Measurements from ENCODE around the gene AMBRA1.
A peak's percentile ranks its signal among the peaks of the same experiment; 100 is the strongest.

The AMBRA1 gene

GRCh38 chr11:46362156-46363030, 231.4 kb downstream of the AMBRA1 start:
- no peak for DNase-seq

GRCh38 chr11:46361283-46362155, 232.3 kb downstream of the AMBRA1 start:
- peak; percentile 70 for DNase-seq

DNA sequence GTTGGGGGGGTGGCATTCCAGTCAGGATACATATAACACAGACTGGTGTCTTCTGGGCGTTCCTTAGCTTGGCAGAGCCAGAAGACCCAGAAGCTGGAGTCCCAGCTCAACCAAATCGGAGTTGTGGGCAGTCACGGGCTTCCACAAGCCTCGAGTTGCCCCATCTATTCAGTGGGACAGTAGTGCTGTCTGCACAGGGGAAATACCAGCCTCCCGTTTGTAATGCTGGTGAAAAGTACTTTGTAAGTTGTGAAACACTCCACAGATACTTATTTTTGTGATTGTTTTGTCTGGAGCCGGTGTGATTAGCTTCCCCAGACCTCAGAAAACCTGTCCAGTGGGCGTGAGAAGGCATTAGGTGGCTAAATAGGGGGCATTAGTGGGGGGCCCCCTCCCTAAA, 232.9 kb downstream of the AMBRA1 start:
- DNase-seq = no peak

- no peak for DNase-seq
Measured at GRCh38 chr11:46359953-46360352, 233.9 kb downstream of the AMBRA1 start.

DNA sequence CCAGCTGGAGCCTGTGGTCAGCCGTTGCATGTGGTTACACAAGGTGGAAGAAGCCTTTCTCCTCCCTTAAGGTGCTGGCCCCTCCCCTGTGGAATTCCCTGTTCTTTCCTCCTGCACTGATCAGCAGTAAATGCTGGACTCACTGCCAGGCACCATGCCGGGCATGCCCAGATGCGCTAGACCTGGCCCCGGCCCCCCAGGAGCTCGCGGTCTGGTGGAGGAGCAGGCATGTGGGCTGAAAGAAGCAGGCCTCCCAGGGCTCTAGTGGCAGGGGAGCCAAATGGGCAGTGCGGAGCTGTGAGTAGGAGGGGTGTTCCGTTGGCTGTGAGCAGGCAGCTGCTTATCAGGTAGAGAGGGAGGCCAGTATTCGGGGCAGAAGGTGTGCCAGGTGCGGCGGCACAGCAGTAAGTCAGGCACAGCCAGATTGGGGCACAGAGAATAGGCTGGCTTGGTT, 236.3 kb downstream of the AMBRA1 start:
- DNase-seq = no peak

- DNase-seq = no peak
Measured at GRCh38 chr11:46356924-46357482, 236.8 kb downstream of the AMBRA1 start.

- no peak for DNase-seq
Measured at GRCh38 chr11:46353698-46354097, 240.1 kb downstream of the AMBRA1 start.

DNA sequence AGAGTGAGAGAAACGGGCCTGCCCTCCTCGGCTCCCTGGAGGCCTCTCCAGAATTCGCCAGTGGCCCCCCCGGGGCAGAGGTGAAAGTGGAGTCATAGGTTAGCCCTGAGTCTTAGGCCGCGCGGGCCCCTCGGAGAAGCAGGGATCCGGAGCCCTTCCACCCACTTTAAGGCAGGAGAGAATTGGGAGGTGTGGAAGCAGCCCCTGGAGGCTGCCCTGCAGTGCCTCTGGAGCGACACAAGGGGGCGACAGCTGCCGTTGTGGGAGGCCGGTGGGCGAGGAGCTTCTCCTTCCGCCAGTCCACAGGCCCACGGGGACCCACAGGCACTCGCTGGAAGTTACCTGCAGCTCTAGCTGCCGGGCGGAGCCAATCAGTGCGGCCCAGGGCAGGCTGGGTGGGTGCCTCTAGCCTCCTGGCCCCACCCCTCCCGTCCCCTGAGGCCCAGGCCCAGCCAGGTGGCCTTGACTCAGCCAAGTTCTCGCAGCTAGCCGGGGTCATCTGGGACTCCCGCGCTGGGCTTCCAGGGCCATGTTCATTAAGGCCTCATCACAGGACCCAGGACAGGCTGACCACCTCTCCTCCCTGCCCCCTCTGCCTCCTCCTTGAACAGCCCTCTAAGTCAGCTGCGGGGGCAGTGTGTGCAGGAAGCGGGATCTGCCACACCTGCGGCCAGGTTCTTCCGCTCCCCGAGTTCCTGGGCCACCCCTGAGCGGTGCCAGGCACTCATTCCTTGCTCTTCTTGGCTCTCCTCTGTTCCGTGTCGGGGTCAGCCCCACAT, 241.6 kb downstream of the AMBRA1 start:
- no peak for DNase-seq

- no peak for DNase-seq
Measured at GRCh38 chr11:46351606-46352005, 242.2 kb downstream of the AMBRA1 start.

DNA sequence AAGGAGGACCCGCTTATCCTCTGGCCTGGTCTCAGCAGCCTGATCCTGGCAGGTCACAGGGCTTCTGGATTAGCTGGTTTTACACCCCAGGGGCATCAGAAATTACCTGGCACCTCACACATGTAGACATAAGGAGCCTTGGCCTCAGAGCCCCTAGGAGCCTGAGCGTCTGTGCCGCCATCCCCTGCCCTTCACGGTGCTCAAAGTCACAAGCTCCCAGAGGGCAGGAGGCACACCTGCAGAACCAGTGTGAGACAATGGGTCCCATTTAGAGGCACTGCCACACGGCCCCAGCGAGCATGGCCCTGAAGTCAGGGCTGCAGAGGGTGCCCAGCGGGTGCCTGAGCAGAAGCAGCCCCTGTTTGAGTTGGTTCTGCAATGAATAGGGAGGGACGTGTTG, 242.7 kb downstream of the AMBRA1 start:
- DNase-seq = no peak

GRCh38 chr11:46350695-46351094, 243.1 kb downstream of the AMBRA1 start:
- no peak for DNase-seq

GRCh38 chr11:46348566-46349401, 245.0 kb downstream of the AMBRA1 start:
- no peak for DNase-seq

DNA sequence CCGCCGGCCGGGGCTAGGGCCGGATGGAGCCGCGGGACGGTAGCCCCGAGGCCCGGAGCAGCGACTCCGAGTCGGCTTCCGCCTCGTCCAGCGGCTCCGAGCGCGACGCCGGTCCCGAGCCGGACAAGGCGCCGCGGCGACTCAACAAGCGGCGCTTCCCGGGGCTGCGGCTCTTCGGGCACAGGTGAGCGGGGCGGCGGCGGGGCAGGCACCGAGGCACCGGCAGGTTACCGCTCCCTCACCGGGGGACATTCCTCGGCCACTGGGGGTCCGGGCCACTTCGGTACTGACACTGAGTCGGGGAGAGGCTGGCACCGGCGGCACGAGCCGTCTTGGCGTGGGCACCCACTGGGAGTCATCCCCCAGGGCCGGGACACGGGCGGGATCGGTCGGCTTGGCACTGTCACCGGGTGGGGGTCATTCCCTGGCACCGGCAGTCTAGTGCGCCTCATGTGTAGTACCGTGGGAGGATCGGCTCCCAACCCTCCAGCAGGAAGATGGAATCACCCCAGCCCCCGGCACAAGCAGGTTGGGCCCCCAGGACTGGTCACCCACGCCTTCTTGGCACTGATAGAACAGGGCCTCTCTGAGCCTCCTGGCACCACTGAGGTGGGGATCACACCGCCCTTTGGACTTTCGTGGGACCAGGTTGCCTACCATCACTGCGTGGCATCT, 246.0 kb downstream of the AMBRA1 start:
- DNase-seq = no peak

DNA sequence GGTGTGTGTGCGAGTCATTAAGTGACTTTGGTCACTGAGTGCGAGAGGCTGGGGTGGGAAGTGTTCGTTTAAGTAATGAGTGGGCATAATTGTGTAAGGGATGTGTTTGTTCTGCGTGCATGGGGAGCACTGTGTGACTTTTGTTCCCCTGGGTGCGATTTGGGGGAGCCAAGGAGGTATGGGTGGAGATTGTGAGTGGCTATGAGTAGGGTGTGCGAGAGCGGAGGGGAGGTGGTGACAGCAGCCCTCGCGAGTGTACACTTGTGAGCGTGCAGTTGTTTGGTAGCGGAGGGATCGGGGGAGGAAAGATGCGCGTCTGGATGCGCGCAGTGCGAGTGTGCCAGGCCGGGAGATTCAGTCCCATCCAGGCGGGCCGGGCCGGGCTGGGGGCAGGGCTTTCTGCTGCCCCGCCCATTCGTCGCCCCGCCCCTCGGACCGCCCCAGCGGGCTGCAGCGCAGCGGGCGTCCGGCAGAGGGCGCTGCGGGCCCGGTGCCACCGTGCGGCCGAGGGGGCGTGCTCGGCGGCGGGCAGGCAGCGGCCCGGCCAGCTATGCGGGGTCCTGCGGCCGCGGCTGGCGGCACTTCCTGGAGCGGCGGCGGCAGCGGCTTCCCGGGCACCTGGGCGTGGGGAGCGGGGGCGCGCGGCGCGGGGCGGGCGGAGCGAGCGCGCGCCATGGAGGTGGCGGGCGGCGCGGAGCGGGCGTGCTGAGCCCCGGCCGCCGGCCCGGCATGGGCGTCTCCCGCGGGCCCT, 246.8 kb downstream of the AMBRA1 start, which contains the start of gene DGKZ:
Gene DGKZ, plus strand, starts transcription at position 578 of the 751 bp plus-strand sequence. CDS start 197 bp downstream, outside the sequence.
- DNase-seq = peak; percentile 58

Data from DMS153 (cell line).